Measurements from ENCODE around the gene RSKR.
"Not testable (repeated sequence)": the region's sequence is repeated elsewhere in the genome, so short reads cannot be mapped to it uniquely, and the experiment has no call there.

Gene RSKR

GRCh38 chr17:28576758-28577465 is 37.1 kb downstream of the RSKR start, which contains the start of gene ALDOC:
Gene ALDOC (minus strand): TSS chr17:28576895. CDS start chr17:28575532, 1,363 bp downstream.
- DNase-seq = peak; percentile 92

GRCh38 chr17:28576016-28576415 is 38.0 kb downstream of the RSKR start:
- not testable (repeated sequence) for DNase-seq

- DNase-seq = no peak
These were observed 38.7 kb downstream of the RSKR start for GRCh38 chr17:28575126-28575795.

- DNase-seq = no peak
These were observed 39.5 kb downstream of the RSKR start for GRCh38 chr17:28574526-28574925.

GRCh38 chr17:28573966-28574480 is 40.0 kb downstream of the RSKR start:
- DNase-seq = no peak

- DNase-seq = no peak
These were observed 40.5 kb downstream of the RSKR start for GRCh38 chr17:28573521-28573920.

GRCh38 chr17:28573040-28573380 is 41.0 kb downstream of the RSKR start:
- DNase-seq = no peak

- no peak for DNase-seq
These were observed 41.5 kb downstream of the RSKR start for GRCh38 chr17:28572259-28573039.

- peak; percentile 86 for DNase-seq
These were observed 42.4 kb downstream of the RSKR start, which contains the start of gene PIGS for GRCh38 chr17:28571361-28572122. Gene PIGS (minus strand): TSS chr17:28571524. CDS start chr17:28571496, 28 bp downstream.

- peak; percentile 67 for DNase-seq
These were observed 43.1 kb downstream of the RSKR start for GRCh38 chr17:28570716-28571360.

GRCh38 chr17:28569446-28569845 is 44.5 kb downstream of the RSKR start:
- no peak for DNase-seq

GRCh38 chr17:28567604-28568003 is 46.4 kb downstream of the RSKR start:
- DNase-seq = no peak

- no peak for DNase-seq
These were observed 50.5 kb downstream of the RSKR start for GRCh38 chr17:28563475-28563874.
